NCI-H2029 treated with DMSO at 0.1 percent for 48 hours (cell line): ENCODE data around the gene FAR1.
A peak's percentile ranks its signal among the peaks of the same experiment; 100 is the strongest.

Source experiments
- DNase-seq: peaks from one replicate; lab custom pipeline; 2025; lab: John Stamatoyannopoulos, UW

Gene FAR1

GRCh38 chr11:13669544-13670488 is 1.3 kb downstream of the FAR1 start:
- DNase-seq, result no peak

DNA sequence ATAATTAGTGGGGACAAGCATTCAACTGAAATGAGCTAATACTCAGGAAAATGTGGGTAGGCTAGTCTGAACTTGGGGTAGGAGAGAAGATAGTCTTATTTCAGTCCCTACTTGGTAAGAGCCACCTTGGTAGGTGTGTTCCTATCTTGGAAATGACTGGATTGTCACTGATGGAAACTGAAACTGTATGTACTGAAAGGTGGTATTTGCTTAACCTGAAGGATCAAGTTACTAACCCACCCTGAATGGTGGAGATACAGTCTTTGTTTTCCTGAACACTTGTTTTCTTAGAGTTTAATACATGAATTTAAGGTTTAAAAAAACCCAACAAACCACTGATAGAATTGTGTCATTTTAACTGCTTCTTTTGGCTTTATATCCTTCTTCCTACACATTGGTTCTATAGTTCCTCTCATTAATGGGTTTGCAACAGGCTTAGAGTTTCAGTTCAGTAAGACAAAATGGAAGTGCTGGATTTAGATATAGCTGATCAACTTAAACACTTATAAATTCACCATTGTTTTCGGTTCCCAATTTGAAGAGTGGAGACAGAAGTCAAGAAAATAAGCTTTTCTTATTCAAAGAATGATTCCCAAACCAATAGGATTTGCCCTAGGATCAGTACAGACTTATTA is 4.2 kb downstream of the FAR1 start:
- DNase-seq, result peak; percentile 39

DNA sequence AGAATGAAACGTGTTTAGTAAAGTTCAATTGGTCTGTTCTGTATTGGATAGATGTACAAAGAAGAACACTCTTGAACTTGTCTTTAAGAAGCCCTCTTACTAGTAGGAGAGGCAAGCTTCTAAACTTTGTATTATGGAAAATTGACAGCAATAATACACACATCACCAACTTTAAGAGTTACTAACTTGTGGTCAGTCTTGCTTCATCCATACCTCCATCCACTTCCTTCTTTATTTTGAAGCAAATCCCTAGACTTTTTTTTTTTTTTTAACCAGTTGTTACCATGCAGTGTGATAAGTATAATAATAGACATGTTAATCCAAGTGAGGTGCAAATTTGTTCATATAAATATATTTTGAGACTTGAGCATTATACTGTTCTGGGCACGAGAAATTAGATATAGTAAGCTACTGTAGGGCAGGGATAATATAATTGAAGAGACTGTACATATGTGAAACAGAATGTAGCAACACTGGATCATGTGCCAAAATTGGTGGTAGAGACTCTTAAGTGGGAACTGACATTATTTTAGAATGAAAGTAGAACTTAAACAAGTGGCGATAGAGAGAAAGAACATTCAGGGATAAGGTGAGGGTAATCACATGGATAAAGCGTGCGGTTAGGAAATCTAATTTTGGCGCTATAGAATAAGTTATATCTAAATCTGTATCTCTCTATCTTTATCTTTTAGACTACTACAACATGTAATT is 6.5 kb downstream of the FAR1 start:
- no peak for DNase-seq

- DNase-seq, result no peak
These were observed 8.1 kb downstream of the FAR1 start for GRCh38 chr11:13676576-13676975.

DNA sequence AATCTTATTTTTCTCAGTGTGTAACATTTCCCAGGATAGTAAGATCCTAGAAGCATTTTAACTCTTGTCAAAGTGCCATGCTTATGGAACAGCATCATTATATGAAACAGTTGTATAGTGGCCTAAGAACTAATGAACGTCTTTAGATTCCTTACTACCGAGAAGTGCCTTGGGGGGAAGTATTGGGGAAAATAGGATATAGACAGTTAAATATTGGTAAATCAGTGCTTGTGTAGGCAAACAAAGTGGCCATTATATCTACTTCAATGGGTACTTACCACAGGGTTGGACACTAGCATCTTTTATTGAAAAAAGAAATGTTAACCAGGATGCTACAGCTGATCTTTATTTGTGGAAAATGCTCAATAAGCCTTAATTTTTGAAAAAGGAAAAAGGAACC is 11.3 kb downstream of the FAR1 start:
- no peak for DNase-seq

GRCh38 chr11:13680501-13681264 is 12.2 kb downstream of the FAR1 start:
- DNase-seq, result no peak

DNA sequence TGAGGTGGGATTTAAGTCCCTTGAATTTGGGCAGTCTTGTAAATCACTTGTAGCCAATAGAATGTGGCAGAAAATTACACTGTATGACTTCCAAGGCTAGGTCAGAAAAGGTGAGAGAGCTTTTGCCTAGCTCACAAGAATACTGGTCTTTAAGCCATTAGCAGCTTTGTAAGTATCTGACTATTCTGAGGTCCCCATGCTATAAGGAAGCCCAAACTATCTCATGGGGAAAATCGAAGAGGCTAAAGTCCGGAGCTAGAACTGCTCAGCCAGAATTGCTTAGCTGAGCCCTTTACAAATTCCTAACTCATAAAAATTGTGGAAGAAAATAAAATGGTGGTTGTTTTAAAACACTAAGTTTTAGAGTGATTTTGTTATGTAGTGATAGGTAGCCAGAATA is 13.0 kb downstream of the FAR1 start:
- DNase-seq, result no peak

DNA sequence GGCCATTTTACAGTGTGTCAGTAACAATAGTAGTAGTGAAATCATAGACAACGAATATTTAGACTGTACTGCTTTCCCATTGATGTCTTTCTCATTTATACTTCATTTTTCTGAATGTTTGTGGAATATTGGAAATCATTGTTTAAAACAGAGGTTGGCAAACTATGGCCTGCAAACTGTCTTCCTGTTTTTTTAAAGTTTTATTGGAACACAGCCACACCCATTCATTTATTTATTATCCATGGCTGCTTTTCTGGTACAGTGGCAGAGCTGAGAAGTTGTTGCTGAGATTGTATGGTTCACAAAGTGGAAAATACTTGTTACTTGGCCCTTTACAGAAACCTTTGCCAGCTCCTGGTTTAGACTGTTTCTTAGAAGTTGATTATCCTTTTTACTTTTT is 13.7 kb downstream of the FAR1 start:
- DNase-seq, result no peak

- DNase-seq, result no peak
These were observed 17.1 kb downstream of the FAR1 start for GRCh38 chr11:13685461-13686108.

GRCh38 chr11:13686776-13687175 is 18.3 kb downstream of the FAR1 start:
- no peak for DNase-seq

DNA sequence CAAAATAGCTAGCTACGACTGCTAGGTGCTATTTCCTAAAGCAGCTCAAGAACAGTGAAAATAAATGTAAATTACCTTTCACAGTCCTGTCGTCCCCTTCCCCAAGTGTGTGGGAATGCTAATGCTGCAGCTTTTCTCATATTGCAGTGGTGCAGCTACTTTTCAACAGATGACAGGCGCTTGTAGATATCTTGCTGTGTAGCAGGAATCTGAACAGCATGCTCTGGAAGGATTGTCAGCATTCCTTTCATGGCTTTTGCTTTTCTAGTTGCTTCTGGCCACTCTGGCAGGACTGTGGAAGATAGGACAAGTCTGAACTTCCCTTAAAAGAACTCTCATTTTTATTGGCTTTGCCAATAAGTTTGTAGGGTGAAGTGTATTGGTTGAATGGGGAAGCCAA is 18.8 kb downstream of the FAR1 start:
- no peak for DNase-seq

DNA sequence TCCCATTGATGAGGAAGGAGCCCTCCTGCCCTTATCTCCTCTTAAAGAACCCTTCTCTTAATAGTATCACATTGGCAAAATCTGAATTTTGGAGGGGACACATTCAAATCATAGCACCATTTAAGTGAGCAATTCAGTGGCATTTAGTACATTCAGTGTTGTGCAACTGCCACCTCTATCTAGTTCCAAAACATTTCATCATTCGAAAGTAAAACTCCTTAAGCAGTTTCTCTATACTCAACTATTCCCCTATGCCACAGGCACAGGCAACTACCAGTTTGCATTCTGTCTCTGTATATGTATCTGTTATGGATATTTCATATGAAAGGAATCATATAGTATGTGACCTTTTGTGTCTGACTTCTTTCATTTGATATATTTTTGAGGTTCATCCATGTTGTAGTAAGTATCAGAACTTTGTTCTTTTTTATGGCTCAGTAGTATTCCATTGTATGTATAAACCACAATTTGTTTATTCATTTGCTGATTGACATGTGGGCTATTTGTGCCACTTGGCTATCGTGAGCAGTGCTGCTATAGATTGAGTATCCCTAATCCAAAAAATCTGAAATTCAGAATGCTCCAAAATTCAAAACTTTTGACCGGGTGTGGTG is 22.9 kb downstream of the FAR1 start:
- DNase-seq, result no peak

GRCh38 chr11:13692172-13692571 is 23.7 kb downstream of the FAR1 start:
- DNase-seq, result no peak

- DNase-seq, result no peak
These were observed 25.6 kb downstream of the FAR1 start for GRCh38 chr11:13694115-13694514.

DNA sequence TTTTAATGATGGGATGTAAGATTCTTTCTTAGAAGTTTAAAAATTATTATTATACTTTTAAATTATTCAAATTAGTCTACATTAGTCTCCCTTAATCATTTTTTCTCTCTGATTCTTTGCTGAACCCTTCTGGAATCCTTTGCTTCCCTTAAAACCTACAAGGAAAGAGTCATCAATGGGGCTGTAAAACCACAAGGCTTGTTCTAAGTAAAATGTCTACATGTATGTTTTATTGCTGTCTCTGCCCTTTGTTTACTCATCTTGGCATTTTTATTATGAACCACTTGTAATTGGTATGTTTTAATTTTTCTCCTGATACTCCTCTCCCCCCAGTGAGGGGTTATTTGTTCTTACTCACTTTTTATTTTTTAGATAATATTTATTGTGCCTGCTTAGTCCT is 27.4 kb downstream of the FAR1 start:
- no peak for DNase-seq

DNA sequence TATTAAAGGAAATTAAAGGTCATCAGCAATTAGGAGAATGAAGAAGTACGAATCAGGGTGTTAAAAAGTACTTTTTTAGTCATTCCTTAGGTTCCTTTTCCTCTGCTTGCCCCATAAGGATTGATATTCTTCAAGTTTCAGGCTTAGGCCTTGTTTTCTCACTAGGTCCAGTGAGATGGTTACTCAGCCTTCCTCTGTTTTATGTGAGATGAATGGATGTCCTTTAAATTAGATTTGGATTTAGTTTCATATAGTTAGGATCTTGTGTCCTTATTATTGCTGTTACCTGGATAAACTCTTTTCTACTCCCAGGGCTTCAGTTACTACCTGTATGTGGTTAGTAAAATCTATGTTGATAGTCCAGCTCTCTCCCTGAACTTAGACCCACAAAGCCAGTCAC is 29.2 kb downstream of the FAR1 start:
- no peak for DNase-seq

- no peak for DNase-seq
These were observed 29.7 kb downstream of the FAR1 start for GRCh38 chr11:13698132-13698531.

- DNase-seq, result no peak
These were observed 30.6 kb downstream of the FAR1 start for GRCh38 chr11:13699041-13699440.

GRCh38 chr11:13699870-13700269 is 31.4 kb downstream of the FAR1 start:
- DNase-seq, result no peak

GRCh38 chr11:13701506-13701905 is 33.0 kb downstream of the FAR1 start:
- DNase-seq, result no peak

DNA sequence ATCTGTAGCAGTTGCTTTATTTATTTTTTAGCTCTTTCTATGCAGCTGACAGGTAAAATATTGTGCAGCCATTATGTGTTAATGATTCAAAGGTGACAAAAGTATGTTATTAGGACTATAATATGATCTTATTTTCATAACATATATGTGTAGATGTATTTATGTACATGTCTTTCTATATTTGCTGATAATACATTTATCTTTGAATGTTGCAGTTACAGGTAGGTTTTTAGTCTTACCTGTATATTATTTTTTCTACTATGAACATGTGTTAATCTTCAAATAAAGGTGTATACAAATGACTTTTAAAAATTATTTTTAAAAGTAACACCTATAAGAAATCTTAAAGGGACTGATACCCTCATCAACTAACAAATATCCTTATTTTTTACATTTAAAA is 33.6 kb downstream of the FAR1 start:
- DNase-seq, result no peak
